MCF 10A (cell line): ENCODE data around the gene HAND2. TPM values are rescaled to one million over a fixed set of nuclear protein-coding genes. Genes with fewer than 3 reads are reported as not detected.

Source experiments
- BruUV-seq: library from RNA; stranded (reverse); fragments of 400-500 nt; replicated peaks from 2 replicates; lab custom pipeline; 2021; lab: Mats Ljungman, UMichigan
- CTCF ChIA-PET: fragments of 300-600 bp; sonication (Branson Sonifier 250); formaldehyde crosslinking; extraction: SDS; loops from one replicate; lab custom pipeline; 2021; ENCODE audit warnings: antibody characterized with exemption, inconsistent platforms; lab: Yijun Ruan, JAX
- POLR2A ChIA-PET: fragments of 300-600, 350-650 bp; sonication (Branson Sonifier 250); formaldehyde crosslinking; extraction: SDS; loops from one replicate; lab custom pipeline; 2020; ENCODE audit warnings: antibody characterized with exemption, inconsistent platforms; lab: Yijun Ruan, JAX
- DNase-seq: peaks from one replicate; pipeline ENCODE4 v3.0.0-alpha.2; 2018; ENCODE audit not compliant: unreplicated experiment
- H3K27ac Mint-ChIP-seq: one replicate; pipeline ENCODE4 v1.8.0; 2022; ENCODE audit warnings: mild to moderate bottlenecking, low read depth, mixed read lengths; ENCODE audit not compliant: unreplicated experiment
- H3K27me3 Mint-ChIP-seq: one replicate; pipeline ENCODE4 v1.8.0; 2022; ENCODE audit warnings: mixed read lengths; ENCODE audit not compliant: insufficient read depth, unreplicated experiment
- H3K36me3 Mint-ChIP-seq: one replicate; pipeline ENCODE4 v1.8.0; 2022; ENCODE audit warnings: mild to moderate bottlenecking, moderate library complexity, mixed read lengths; ENCODE audit not compliant: insufficient read depth, unreplicated experiment
- H3K4me1 Mint-ChIP-seq: one replicate; pipeline ENCODE4 v1.8.0; 2022; ENCODE audit warnings: mixed read lengths; ENCODE audit not compliant: insufficient read depth, unreplicated experiment
- H3K4me3 Mint-ChIP-seq: one replicate; pipeline ENCODE4 v1.8.0; 2022; ENCODE audit warnings: mild to moderate bottlenecking, moderate library complexity, mixed read lengths; ENCODE audit not compliant: unreplicated experiment
- H3K9me3 Mint-ChIP-seq: one replicate; pipeline ENCODE4 v1.8.0; 2022; ENCODE audit warnings: mixed read lengths; ENCODE audit not compliant: unreplicated experiment
- CTCF ChIP-seq: fragments of 200-600 bp; IDR thresholded peaks from one replicate; pipeline ENCODE4 v1.8.0; 2022; ENCODE audit warnings: antibody characterized with exemption, mild to moderate bottlenecking; ENCODE audit not compliant: unreplicated experiment
- intact Hi-C: fragments of 100-400 bp; cut with micrococcal nuclease; formaldehyde crosslinking; loops from 2 replicates; pipeline ENCODE4 v1.14.1; 2022
- total RNA-seq: library from RNA; stranded (reverse); gene quantifications from 2 replicates; pipeline ENCODE4 v1.2.3, GENCODE V29; 2022

Gene HAND2
- total RNA-seq, 1 experiment from 2014 or later = not detected

- ChIA-PET POLR2A (no interaction called here), CTCF (no interaction called here)
- H3K27me3 Mint-ChIP-seq = peaks cover 6% of the 10 kb centered on the region
- no peaks in the 10 kb centered on the region for H3K36me3 Mint-ChIP-seq
- no TSS peak for BruUV-seq
- no peak for DNase-seq
- intact Hi-C loops = loop anchor here (10.0 kb wide), 1 partner anchor 814 kb away; no protein-coding TSS in a partner anchor
- no peak overlapping the region for H3K27ac Mint-ChIP-seq
- H3K9me3 Mint-ChIP-seq = no peaks in the 10 kb centered on the region
- H3K4me3 Mint-ChIP-seq = no peak overlapping the region
- H3K4me1 Mint-ChIP-seq = no peaks in the 10 kb centered on the region
- no peak for TF ChIP-seq CTCF
These were observed 29.0 kb downstream of the HAND2 start for GRCh38 chr4:173500841-173501591.

DNA sequence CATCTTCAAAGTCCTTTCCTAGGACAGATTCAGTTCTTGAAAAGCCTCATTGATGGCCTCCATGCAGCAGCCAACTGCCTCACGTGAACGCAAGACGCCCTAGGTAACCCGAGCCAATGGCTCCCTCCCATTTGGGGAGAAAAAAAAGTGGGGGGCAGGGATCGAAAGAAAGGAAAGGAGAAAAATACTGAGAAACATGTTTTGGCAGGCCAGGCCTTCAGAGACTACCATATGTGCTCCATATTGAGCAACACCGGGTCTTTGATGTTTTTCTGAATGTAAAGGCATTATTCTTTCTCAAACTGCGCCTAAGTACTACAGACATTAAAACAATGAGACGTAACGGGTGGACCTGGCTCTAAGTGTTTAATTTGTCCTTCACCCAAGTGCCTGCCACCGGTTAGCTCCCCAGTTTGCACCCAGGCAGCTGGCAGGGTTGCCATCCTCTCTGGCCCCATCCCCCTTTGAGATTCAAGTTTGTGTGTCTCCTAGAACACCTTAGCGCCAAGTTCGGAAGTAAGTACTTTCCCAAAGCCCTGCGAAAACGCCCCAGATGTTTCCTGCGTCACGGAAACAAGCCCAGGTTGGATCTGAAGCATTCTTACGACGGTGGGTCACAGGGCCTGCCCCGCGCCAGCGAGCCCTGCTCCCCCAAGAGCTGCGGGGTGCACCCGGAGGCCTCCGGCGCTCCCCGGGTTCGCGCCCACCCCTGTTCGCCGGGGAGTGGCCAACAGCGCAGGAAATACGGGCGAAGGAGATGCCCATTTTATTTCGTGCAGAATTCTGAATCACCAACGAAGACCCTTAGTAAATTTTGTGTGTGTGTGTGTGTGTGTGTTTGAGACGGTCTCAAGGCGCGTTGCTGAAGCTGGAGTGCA, 30.1 kb downstream of the HAND2 start:
- BruUV-seq = no TSS peak
- intact Hi-C loops = loop anchor here (10.0 kb wide), 1 partner anchor 815 kb away; no protein-coding TSS in a partner anchor
- ChIA-PET CTCF (interaction anchor here (0.5 kb wide), 1 partner anchor 137 kb away, joined by 3 read pairs; no protein-coding TSS in a partner anchor), POLR2A (interaction anchor here (0.6 kb wide), 1 partner anchor 11 kb away, joined by 4 read pairs; no protein-coding TSS in a partner anchor)
- no peak for TF ChIP-seq CTCF
- Mint-ChIP-seq H3K4me3 (no peak overlapping the region), H3K36me3 (no peaks in the 10 kb centered on the region), H3K27ac (no peak overlapping the region), H3K27me3 (peaks cover 14% of the 10 kb centered on the region), H3K9me3 (no peaks in the 10 kb centered on the region), H3K4me1 (no peaks in the 10 kb centered on the region)
- no peak for DNase-seq

- BruUV-seq = no TSS peak
- H3K27me3 Mint-ChIP-seq = peaks cover 14% of the 10 kb centered on the region
- ChIA-PET CTCF (interaction anchor here (0.6 kb wide), 1 partner anchor 659 kb away, joined by 3 read pairs; no protein-coding TSS in a partner anchor), POLR2A (interaction anchor here (0.6 kb wide), 1 partner anchor 147 kb away, joined by 3 read pairs; no protein-coding TSS in a partner anchor)
- intact Hi-C loops = no loop called here
- no peak overlapping the region for H3K4me3 Mint-ChIP-seq
- H3K27ac Mint-ChIP-seq = no peak overlapping the region
- TF ChIP-seq CTCF = no peak
- no peaks in the 10 kb centered on the region for H3K36me3 Mint-ChIP-seq
- no peaks in the 10 kb centered on the region for H3K9me3 Mint-ChIP-seq
- DNase-seq = no peak
- H3K4me1 Mint-ChIP-seq = no peaks in the 10 kb centered on the region
These were observed 31.3 kb downstream of the HAND2 start for GRCh38 chr4:173498771-173499170.

DNA sequence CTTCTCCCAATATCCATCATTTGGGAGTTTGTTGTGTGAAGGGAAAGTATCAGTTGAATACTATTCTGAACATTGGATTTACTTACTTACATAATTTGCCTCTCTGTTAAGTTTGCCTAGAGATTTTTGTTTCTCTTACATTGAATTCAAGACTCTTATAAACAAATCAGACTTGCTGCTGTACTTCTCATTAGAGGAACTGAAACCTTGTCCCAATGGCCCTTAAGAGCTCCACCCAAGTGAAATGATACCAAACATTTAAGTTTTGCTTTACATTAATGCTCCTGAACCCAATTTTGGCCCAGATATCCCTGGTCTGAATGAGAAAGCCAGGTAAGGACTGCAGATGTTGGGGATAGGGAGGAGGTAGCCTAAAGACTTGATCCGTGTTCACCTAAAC, 32.0 kb downstream of the HAND2 start:
- no TSS peak for BruUV-seq
- H3K27ac Mint-ChIP-seq = no peak overlapping the region

More for the DNA sequence above, 32.0 kb downstream of the HAND2 start:
- Mint-ChIP-seq H3K4me3 (no peak overlapping the region), H3K27me3 (peaks cover 14% of the 10 kb centered on the region), H3K4me1 (no peaks in the 10 kb centered on the region), H3K36me3 (no peaks in the 10 kb centered on the region), H3K9me3 (no peaks in the 10 kb centered on the region)
- ChIA-PET CTCF (interaction anchor here (1.0 kb wide), 1 partner anchor 492 kb away, joined by 3 read pairs; no protein-coding TSS in a partner anchor), POLR2A (no interaction called here)
- no peak for DNase-seq
- intact Hi-C loops = no loop called here
- no peak for TF ChIP-seq CTCF
